ENCODE results near the gene LCN2. TPM values are rescaled to one million over a fixed set of nuclear protein-coding genes. Genes with fewer than 3 reads are reported as not detected.

Gene LCN2
- total RNA-seq, 1 experiment from 2014 or later: 1.0 TPM

GRCh38 chr9:128121466-128121810, 27.8 kb upstream of the LCN2 start:
- DNase-seq (ENCODE audit: low read depth, low spot score) (no peak), ATAC-seq (no peak)
- POLR2A ChIA-PET: no interaction called here
- Histone ChIP-seq H3K9me3 (ENCODE audit: control insufficient read depth, insufficient read depth, low read depth, low read length) (no peaks in the 10 kb centered on the region), H3K4me3 (ENCODE audit: low read depth in 2 of 2, low read length in 2 of 2) (no peak overlapping the region), H3K27me3 (ENCODE audit: control insufficient read depth, insufficient read depth, low read length) (no peaks in the 10 kb centered on the region), H3K36me3 (ENCODE audit: control insufficient read depth, insufficient read depth, low read length) (no peaks in the 10 kb centered on the region), H3K4me1 (ENCODE audit: control insufficient read depth, insufficient read depth, low read length) (peaks cover 3% of the 10 kb centered on the region; the same call in 1 of the 2 replicates), H3K27ac (ENCODE audit: low read length) (no peak overlapping the region)
- TF ChIP-seq CTCF (IDR thresholded peaks at IDR 0.05) (no peak), POLR2AphosphoS5 (IDR thresholded peaks at IDR 0.05; ENCODE audit: low read depth, low read length) (no peak), REST (IDR thresholded peaks at IDR 0.05; ENCODE audit: insufficient read depth in 1 of 2, low read depth in 2 of 2, low read length in 1 of 2) (no peak), TCF7L2 (IDR thresholded peaks at IDR 0.05; ENCODE audit: low read depth, low read length) (no peak), SIN3A (IDR thresholded peaks at IDR 0.05; ENCODE audit: borderline replicate concordance, insufficient read depth, low read depth, low read length) (no peak)
- no TSS peak for BruUV-seq (replicated peaks)
- intact Hi-C loops (cut with micrococcal nuclease; ENCODE audit: unreplicated experiment): no loop called here
- in situ Hi-C loops (cut with HindIII; ENCODE audit: low pct_unique_long_range_greater_than_20kb, low sequenced_read_pairs): no loop called here
- CTCF ChIA-PET: no interaction called here

- Histone ChIP-seq H3K4me1 (ENCODE audit: control insufficient read depth, insufficient read depth, low read length) (peaks cover 3% of the 10 kb centered on the region; the same call in 1 of the 2 replicates), H3K27me3 (ENCODE audit: control insufficient read depth, insufficient read depth, low read length) (no peaks in the 10 kb centered on the region), H3K36me3 (ENCODE audit: control insufficient read depth, insufficient read depth, low read length) (no peaks in the 10 kb centered on the region; the same call in 1 of the 2 replicates), H3K27ac (ENCODE audit: low read length) (no peak overlapping the region), H3K4me3 (ENCODE audit: low read depth in 2 of 2, low read length in 2 of 2) (no peak overlapping the region), H3K9me3 (ENCODE audit: control insufficient read depth, insufficient read depth, low read depth, low read length) (no peaks in the 10 kb centered on the region)
- intact Hi-C loops (cut with micrococcal nuclease; ENCODE audit: unreplicated experiment) (no loop called here), in situ Hi-C loops (cut with HindIII; ENCODE audit: low pct_unique_long_range_greater_than_20kb, low sequenced_read_pairs) (no loop called here)
- no peak for TF ChIP-seq CTCF (IDR thresholded peaks at IDR 0.05)
- TF ChIP-seq POLR2AphosphoS5 (IDR thresholded peaks at IDR 0.05; ENCODE audit: low read depth, low read length): no peak
- TF ChIP-seq TCF7L2 (IDR thresholded peaks at IDR 0.05; ENCODE audit: low read depth, low read length): no peak
- TF ChIP-seq SIN3A (IDR thresholded peaks at IDR 0.05; ENCODE audit: borderline replicate concordance, insufficient read depth, low read depth, low read length): no peak
- no peak for TF ChIP-seq REST (IDR thresholded peaks at IDR 0.05; ENCODE audit: insufficient read depth in 1 of 2, low read depth in 2 of 2, low read length in 1 of 2)
- no peak for ATAC-seq
- no peak for DNase-seq (ENCODE audit: low read depth, low spot score)
- no TSS peak for BruUV-seq (replicated peaks)
- CTCF ChIA-PET: no interaction called here
- POLR2A ChIA-PET: no interaction called here
Observed at GRCh38 chr9:128121924-128122808, 27.1 kb upstream of the LCN2 start.

Measured in Panc1 (cell line).